Parathyroid adenoma (tissue), 2 donors: ENCODE data around the gene PCOLCE2.

Experiments
- H2AFZ ChIP-seq: fragments of 300-600 bp; sonication (generic); one replicate; pipeline ENCODE4 v1.7.0; 2017; ENCODE audit warnings: antibody characterized with exemption, mild to moderate bottlenecking
- H3K27ac ChIP-seq: fragments of 300-600 bp; sonication (generic); one replicate; pipeline ENCODE4 v1.7.0; 2017
- H3K27me3 ChIP-seq: fragments of 300-600 bp; sonication (generic); one replicate; pipeline ENCODE4 v1.7.0; 2017; ENCODE audit warnings: low read length; ENCODE audit not compliant: control insufficient read depth, insufficient read depth
- H3K36me3 ChIP-seq: fragments of 300-600 bp; sonication (generic); one replicate; pipeline ENCODE4 v1.7.0; 2017; ENCODE audit warnings: low read length; ENCODE audit not compliant: control insufficient read depth, insufficient read depth
- H3K4me1 ChIP-seq: fragments of 300-600 bp; sonication (generic); one replicate; pipeline ENCODE4 v1.7.0; 2017; ENCODE audit warnings: control low read depth
- H3K4me2 ChIP-seq: fragments of 300-600 bp; sonication (generic); one replicate; pipeline ENCODE4 v1.7.0; 2017; ENCODE audit warnings: low read length
- H3K4me3 ChIP-seq: fragments of 300-600 bp; sonication (generic); one replicate; pipeline ENCODE4 v1.7.0; 2017; ENCODE audit warnings: low read depth, low read length
- H3K79me2 ChIP-seq: fragments of 300-600 bp; sonication (generic); one replicate; pipeline ENCODE4 v1.7.0; 2017; ENCODE audit warnings: control low read depth
- H3K9ac ChIP-seq: fragments of 300-600 bp; sonication (generic); one replicate; pipeline ENCODE4 v1.7.0; 2017; ENCODE audit warnings: mild to moderate bottlenecking
- H3K9me3 ChIP-seq: fragments of 300-600 bp; sonication (generic); one replicate; pipeline ENCODE4 v1.7.0; 2017; ENCODE audit warnings: low read length; ENCODE audit not compliant: control insufficient read depth
- CTCF ChIP-seq: fragments of 300-600 bp; sonication (generic); IDR thresholded peaks from one replicate; pipeline ENCODE4 v1.7.0; 2017; ENCODE audit warnings: antibody characterized with exemption, mild to moderate bottlenecking
- donor health status: primary hyperparathyroidism.

The PCOLCE2 gene

GRCh38 chr3:142853270-142854168 is 35.4 kb downstream of the PCOLCE2 start:
- H3K27ac ChIP-seq, result peak overlapping the region; percentile 30
- TF ChIP-seq CTCF, result no peak
- no peaks in the 10 kb centered on the region for H3K27me3 ChIP-seq
- no peak overlapping the region for H3K4me3 ChIP-seq
- no peak overlapping the region for H3K9ac ChIP-seq
- H2AFZ ChIP-seq, result peak overlapping the region; percentile 54
- H3K4me1 ChIP-seq, result peaks cover 11% of the 10 kb centered on the region
- H3K36me3 ChIP-seq, result no peaks in the 10 kb centered on the region
- H3K9me3 ChIP-seq, result no peaks in the 10 kb centered on the region
- H3K4me2 ChIP-seq, result no peak overlapping the region
- H3K79me2 ChIP-seq, result no peaks in the 10 kb centered on the region

- no peak for TF ChIP-seq CTCF
- Histone ChIP-seq H3K27me3 (no peaks in the 10 kb centered on the region), H3K27ac (no peak overlapping the region)
These were observed 36.9 kb downstream of the PCOLCE2 start for GRCh38 chr3:142852009-142852408.

GRCh38 chr3:142850395-142851023 is 38.4 kb downstream of the PCOLCE2 start:
- Histone ChIP-seq H3K27ac (no peak overlapping the region), H3K9ac (no peak overlapping the region), H3K9me3 (no peaks in the 10 kb centered on the region), H3K4me3 (no peak overlapping the region), H3K79me2 (no peaks in the 10 kb centered on the region), H3K27me3 (no peaks in the 10 kb centered on the region), H2AFZ (no peak overlapping the region), H3K4me2 (no peak overlapping the region), H3K36me3 (no peaks in the 10 kb centered on the region), H3K4me1 (peaks cover 9% of the 10 kb centered on the region)
- TF ChIP-seq CTCF, result no peak

More at GRCh38 chr3:142852009-142852408, 36.9 kb downstream of the PCOLCE2 start:
- no peak overlapping the region for H3K4me2 ChIP-seq
- H3K4me3 ChIP-seq, result no peak overlapping the region
- H3K79me2 ChIP-seq, result no peaks in the 10 kb centered on the region
- H3K36me3 ChIP-seq, result no peaks in the 10 kb centered on the region
- peaks cover 9% of the 10 kb centered on the region for H3K4me1 ChIP-seq
- no peak overlapping the region for H3K9ac ChIP-seq
- no peak overlapping the region for H2AFZ ChIP-seq
- no peaks in the 10 kb centered on the region for H3K9me3 ChIP-seq

GRCh38 chr3:142849148-142849547 is 39.7 kb downstream of the PCOLCE2 start:
- H3K4me1 ChIP-seq, result peaks cover 8% of the 10 kb centered on the region
- H2AFZ ChIP-seq, result no peak overlapping the region
- H3K4me2 ChIP-seq, result no peak overlapping the region
- no peaks in the 10 kb centered on the region for H3K27me3 ChIP-seq
- no peaks in the 10 kb centered on the region for H3K9me3 ChIP-seq
- H3K27ac ChIP-seq, result no peak overlapping the region
- H3K9ac ChIP-seq, result no peak overlapping the region
- H3K79me2 ChIP-seq, result no peaks in the 10 kb centered on the region
- no peak overlapping the region for H3K4me3 ChIP-seq
- no peak for TF ChIP-seq CTCF
- H3K36me3 ChIP-seq, result no peaks in the 10 kb centered on the region
